ENCODE results near the gene NBPF6.
"Not testable (repeated sequence)": the region's sequence is repeated elsewhere in the genome, so short reads cannot be mapped to it uniquely, and the experiment has no call there.

Gene NBPF6

GRCh38 chr1:108502138-108502537, 52.0 kb downstream of the NBPF6 start:
- no peak for DNase-seq

DNA sequence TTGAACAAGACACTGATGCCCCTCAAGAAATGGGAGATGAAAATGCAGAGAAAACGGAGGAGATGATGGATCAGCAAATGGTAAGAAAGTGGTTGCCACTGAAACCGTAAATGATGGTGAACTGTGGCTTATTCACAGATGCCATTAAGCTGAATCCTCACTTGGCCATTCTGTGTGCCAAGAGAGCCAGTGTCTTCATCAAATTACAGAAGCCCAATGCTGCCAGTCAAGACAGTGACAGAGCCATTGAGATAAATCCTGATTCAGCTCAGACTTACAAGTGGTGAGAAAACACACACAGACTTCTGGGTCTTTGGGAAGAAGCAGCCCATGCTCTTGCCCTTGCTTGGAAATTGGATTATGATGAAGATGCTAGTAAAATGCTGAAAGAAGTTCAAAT, 52.5 kb downstream of the NBPF6 start:
- no peak for DNase-seq

DNA sequence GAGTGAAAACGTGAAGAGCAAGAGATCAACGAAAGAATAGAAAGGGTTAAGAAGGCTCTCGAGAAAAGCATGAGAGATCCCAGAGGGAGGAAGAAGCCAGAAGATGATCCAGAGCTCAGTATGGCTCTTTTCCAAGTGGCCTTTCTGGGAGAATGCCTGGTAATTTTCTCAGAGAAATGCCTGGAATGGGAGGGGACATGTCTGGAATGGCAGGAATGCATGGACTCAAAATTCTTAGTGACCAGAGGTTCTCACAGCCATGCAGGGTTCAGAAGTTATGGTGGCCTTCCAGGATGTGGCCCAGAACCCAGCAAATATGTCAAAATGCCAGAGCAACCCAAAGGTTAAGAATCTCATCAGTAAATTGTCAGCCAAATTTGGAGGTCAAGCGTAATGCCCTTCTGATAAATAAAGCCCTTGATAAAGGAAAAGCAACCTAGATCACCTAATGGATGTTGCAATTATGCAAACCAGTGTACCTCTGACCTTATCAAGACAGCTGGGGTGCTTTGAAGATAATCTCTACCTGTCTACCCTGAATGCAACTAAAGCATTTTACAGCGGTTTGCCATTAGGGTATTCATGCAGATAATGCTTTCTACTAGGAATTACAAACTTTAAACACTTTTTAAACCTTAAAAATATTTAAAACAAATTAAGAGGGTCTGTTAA, 53.1 kb downstream of the NBPF6 start:
- no peak for DNase-seq

- DNase-seq, result no peak
Observed at GRCh38 chr1:108504447-108504846, 54.3 kb downstream of the NBPF6 start.

GRCh38 chr1:108505763-108506070, 55.6 kb downstream of the NBPF6 start:
- no peak for DNase-seq

GRCh38 chr1:108511764-108512163, 61.6 kb downstream of the NBPF6 start:
- DNase-seq, result no peak

DNA sequence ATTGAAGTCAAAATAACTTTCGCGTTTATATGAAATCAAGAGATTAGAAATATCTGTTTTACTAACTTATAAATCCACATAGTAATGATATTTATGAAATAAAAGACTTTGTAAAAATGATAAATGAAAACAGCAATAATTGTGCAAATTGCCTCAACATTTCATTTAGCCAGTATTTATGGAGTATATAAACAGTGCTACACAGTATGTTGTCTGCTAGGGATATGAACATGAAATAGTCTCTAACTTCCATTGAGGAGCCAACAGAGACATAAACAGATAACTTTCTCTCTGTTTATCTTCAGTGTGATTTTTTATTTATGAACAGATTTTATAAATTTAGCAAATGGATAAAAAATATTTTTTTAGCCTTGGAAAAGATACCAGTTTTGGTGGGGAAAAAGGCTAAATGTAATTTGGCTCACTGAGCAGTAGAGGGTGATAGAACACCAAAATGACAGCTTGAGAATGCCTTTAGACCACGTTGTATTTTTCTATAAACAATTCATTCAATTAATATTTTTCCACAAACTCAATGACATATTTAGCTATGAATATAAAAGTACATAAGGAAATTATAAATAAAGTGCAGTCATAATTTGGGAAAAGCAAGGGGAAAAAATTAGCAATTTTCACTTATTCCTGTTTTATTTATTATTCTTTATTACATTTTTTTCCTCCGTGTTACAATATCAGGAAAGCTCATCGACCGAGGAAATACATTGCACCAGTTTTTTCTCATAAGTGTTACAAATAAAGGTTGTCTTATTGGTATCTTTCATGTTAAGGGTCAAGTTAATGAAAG, 62.3 kb downstream of the NBPF6 start:
- DNase-seq, result no peak

DNA sequence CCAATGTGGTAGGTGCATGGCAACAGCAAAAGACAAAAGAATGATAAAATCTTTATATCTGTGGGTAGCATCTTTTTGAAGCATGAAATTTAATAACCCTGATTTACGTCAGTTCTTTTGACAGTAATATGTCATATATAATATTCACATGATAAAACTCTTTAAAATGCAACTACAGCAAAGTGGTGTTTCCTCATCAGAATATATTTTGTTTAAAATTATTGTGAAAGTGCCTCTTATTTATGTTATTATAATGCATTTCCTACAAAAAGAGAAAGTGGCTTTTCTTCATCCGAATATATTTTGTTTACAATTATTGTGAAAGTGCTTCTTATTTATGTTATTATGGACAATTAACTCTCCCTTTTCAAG, 62.9 kb downstream of the NBPF6 start:
- no peak for DNase-seq

GRCh38 chr1:108513914-108514313, 63.8 kb downstream of the NBPF6 start:
- DNase-seq, result not testable (repeated sequence)

GRCh38 chr1:108517301-108517897, 67.3 kb downstream of the NBPF6 start:
- DNase-seq, result not testable (repeated sequence)
